Subcutaneous adipose tissue (tissue), 4 donors: ENCODE data around the gene SLC22A12. TPM values are rescaled to one million over a fixed set of nuclear protein-coding genes. Genes with fewer than 3 reads are reported as not detected.

Source experiments
- CTCF ChIP-seq: fragments of 450-650 bp; IDR thresholded peaks from one replicate; pipeline ENCODE4 v1.5.1; 2016; ENCODE audit warnings: low read depth, mild to moderate bottlenecking, control low read depth, antibody characterized with exemption, moderate library complexity
- total RNA-seq, 4 donors: library from RNA; depleted of rRNA; stranded (reverse); fragments of >200 nt; gene quantifications; one replicate each; pipeline ENCODE4 v1.1.0, GENCODE V29; 2016

SLC22A12 gene
- total RNA-seq, 4 donors from 2014 or later, result not detected

GRCh38 chr11:64619811-64620380 lies 28.9 kb downstream of the SLC22A12 start:
- TF ChIP-seq CTCF, result no peak

GRCh38 chr11:64620381-64620971 lies 29.5 kb downstream of the SLC22A12 start:
- no peak for TF ChIP-seq CTCF

GRCh38 chr11:64621283-64622019 lies 30.4 kb downstream of the SLC22A12 start:
- no peak for TF ChIP-seq CTCF

- no peak for TF ChIP-seq CTCF
Measured at GRCh38 chr11:64622681-64623080, 31.7 kb downstream of the SLC22A12 start.

GRCh38 chr11:64624883-64625481 lies 34.0 kb downstream of the SLC22A12 start:
- no peak for TF ChIP-seq CTCF

- TF ChIP-seq CTCF, result no peak
Measured at GRCh38 chr11:64626637-64627036, 35.6 kb downstream of the SLC22A12 start.

- TF ChIP-seq CTCF, result no peak
Measured at GRCh38 chr11:64627371-64627770, 36.4 kb downstream of the SLC22A12 start.
